PC-9 (cell line): ENCODE results near the gene TFAP2A. TPM values are rescaled to one million over a fixed set of nuclear protein-coding genes. Genes with fewer than 3 reads are reported as not detected.
A peak's percentile ranks its signal among the peaks of the same experiment; 100 is the strongest.

ENCODE experiments used
- BruUV-seq: library from RNA; stranded (reverse); fragments of 400-500 nt; replicated peaks from 2 replicates; lab custom pipeline; 2021; lab: Mats Ljungman, UMichigan
- CTCF ChIA-PET: fragments of 300-600 bp; sonication (Branson Sonifier 250); formaldehyde crosslinking; loops from one replicate; lab custom pipeline; 2022; ENCODE audit warnings: antibody characterized with exemption; lab: Charles Lee
- POLR2A ChIA-PET: fragments of 300-600 bp; sonication (Branson Sonifier 250); formaldehyde crosslinking; loops from one replicate; lab custom pipeline; 2022; ENCODE audit warnings: antibody characterized with exemption; ENCODE audit not compliant: unreplicated experiment; lab: Charles Lee
- DNase-seq, 2 experiments: peaks; one replicate each; pipeline versions ENCODE4 v3.0.0 to v3.0.0-alpha.2; 2015 to 2022; ENCODE audit warnings: mixed read lengths in 1 of 2
- H2AFZ ChIP-seq: fragments of 200-600 bp; sonication (generic); 2 replicates; pipeline ENCODE4 v1.8.1; 2017; ENCODE audit warnings: antibody characterized with exemption
- H3F3A ChIP-seq: fragments of 200-600 bp; sonication (generic); 2 replicates; pipeline ENCODE4 v1.8.1; 2017; ENCODE audit warnings: antibody characterized with exemption, mild to moderate bottlenecking, low read depth; ENCODE audit not compliant: insufficient read depth
- H3K27ac ChIP-seq: fragments of 200-600 bp; sonication (generic); 2 replicates; pipeline ENCODE4 v1.6.1; 2016; ENCODE audit warnings: mixed run types
- H3K27me3 ChIP-seq: fragments of 200-600 bp; sonication (generic); 2 replicates; pipeline ENCODE4 v1.6.1; 2016; ENCODE audit warnings: low read depth, mixed run types; ENCODE audit not compliant: insufficient read depth
- H3K36me3 ChIP-seq: fragments of 200-600 bp; sonication (generic); 2 replicates; pipeline ENCODE4 v1.6.1; 2016; ENCODE audit warnings: low read depth, mixed run types
- H3K4me1 ChIP-seq: fragments of 200-600 bp; sonication (generic); replicated peaks from 2 replicates; pipeline ENCODE4 v1.6.1; 2016; ENCODE audit warnings: mixed run types; ENCODE audit not compliant: insufficient read depth
- H3K4me2 ChIP-seq: fragments of 200-600 bp; sonication (generic); 2 replicates; pipeline ENCODE4 v1.6.1; 2017; ENCODE audit warnings: mixed run types
- H3K4me3 ChIP-seq: fragments of 200-600 bp; sonication (generic); 2 replicates; pipeline ENCODE4 v1.6.1; 2016; ENCODE audit warnings: mixed run types
- H3K79me2 ChIP-seq: fragments of 200-600 bp; sonication (generic); 2 replicates; pipeline ENCODE4 v1.6.1; 2017; ENCODE audit warnings: low read depth, mixed run types
- H3K9me2 ChIP-seq: fragments of 200-600 bp; sonication (generic); 2 replicates; pipeline ENCODE4 v1.8.1; 2017; ENCODE audit warnings: mild to moderate bottlenecking; ENCODE audit not compliant: insufficient read depth
- H3K9me3 ChIP-seq: fragments of 200-600 bp; sonication (generic); 2 replicates; pipeline ENCODE4 v1.8.1; 2016; ENCODE audit warnings: low read depth; ENCODE audit not compliant: insufficient read depth
- H4K20me1 ChIP-seq: fragments of 200-600 bp; sonication (generic); 2 replicates; pipeline ENCODE4 v1.8.1; 2017; ENCODE audit not compliant: insufficient read depth
- EZH2 ChIP-seq: fragments of 200-600 bp; sonication (generic); IDR thresholded peaks from 2 replicates; pipeline ENCODE4 v1.8.0; 2017; ENCODE audit warnings: antibody characterized with exemption, low read depth
- intact Hi-C: fragments of 100-400 bp; cut with micrococcal nuclease; formaldehyde crosslinking; loops from one replicate; pipeline ENCODE4 v1.10.0; 2022; ENCODE audit not compliant: unreplicated experiment
- total RNA-seq: library from RNA; stranded (reverse); gene quantifications from 2 replicates; pipeline ENCODE4 v1.2.3, GENCODE V29; 2021
- TF ChIP-seq, protein P1 (sequence below): fragments of 200-600 bp; sonication (generic); conservative IDR thresholded peaks from 2 replicates; pipeline ENCODE4 v1.6.1; 2017; ENCODE audit warnings: mixed run types, antibody characterized with exemption, mild to moderate bottlenecking, moderate library complexity

The TFAP2A gene
- total RNA-seq, 1 experiment from 2014 or later, result 43.8 TPM

DNA sequence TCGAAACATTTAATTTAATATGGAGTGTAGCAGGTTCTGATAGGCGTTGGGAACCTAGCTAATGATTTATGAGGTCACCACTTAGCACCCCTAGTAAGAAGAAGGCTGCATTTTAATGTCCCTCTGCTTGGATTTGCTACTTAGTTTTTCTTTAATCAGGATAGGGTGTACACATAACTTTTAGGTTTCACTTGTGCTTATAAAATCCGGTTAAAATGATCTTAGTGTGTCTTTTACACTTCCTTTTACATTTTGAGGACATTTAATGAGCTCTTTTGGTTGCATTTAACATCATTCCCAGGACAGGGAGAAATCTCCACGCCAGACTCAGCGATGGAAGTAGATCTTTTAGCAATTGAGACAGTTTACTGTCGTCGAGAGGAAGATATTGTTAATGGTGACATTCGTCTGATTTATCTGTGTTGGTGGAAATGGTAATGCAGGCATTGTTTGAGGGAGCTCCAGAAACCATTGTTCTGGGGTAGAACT, 5.6 kb downstream of the TFAP2A start:
- ChIA-PET POLR2A (no interaction called here), CTCF (no interaction called here)
- no peaks in the 10 kb centered on the region for H3K27me3 ChIP-seq
- peak overlapping the region; percentile 74 for H3K4me2 ChIP-seq
- no peak for TF ChIP-seq EZH2
- TF ChIP-seq, protein P1, sequence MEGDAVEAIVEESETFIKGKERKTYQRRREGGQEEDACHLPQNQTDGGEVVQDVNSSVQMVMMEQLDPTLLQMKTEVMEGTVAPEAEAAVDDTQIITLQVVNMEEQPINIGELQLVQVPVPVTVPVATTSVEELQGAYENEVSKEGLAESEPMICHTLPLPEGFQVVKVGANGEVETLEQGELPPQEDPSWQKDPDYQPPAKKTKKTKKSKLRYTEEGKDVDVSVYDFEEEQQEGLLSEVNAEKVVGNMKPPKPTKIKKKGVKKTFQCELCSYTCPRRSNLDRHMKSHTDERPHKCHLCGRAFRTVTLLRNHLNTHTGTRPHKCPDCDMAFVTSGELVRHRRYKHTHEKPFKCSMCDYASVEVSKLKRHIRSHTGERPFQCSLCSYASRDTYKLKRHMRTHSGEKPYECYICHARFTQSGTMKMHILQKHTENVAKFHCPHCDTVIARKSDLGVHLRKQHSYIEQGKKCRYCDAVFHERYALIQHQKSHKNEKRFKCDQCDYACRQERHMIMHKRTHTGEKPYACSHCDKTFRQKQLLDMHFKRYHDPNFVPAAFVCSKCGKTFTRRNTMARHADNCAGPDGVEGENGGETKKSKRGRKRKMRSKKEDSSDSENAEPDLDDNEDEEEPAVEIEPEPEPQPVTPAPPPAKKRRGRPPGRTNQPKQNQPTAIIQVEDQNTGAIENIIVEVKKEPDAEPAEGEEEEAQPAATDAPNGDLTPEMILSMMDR, result no peak
- no peaks in the 10 kb centered on the region for H3K9me3 ChIP-seq
- H4K20me1 ChIP-seq, result no peaks in the 10 kb centered on the region
- H3F3A ChIP-seq, result peaks cover 33% of the 10 kb centered on the region
- no peaks in the 10 kb centered on the region for H3K9me2 ChIP-seq
- H3K36me3 ChIP-seq, result peaks cover 14% of the 10 kb centered on the region; the same call in 1 of the 2 replicates
- peak overlapping the region; percentile 47 for H3K27ac ChIP-seq
- H3K4me3 ChIP-seq, result peak overlapping the region; percentile 88
- H3K79me2 ChIP-seq, result peaks cover 90% of the 10 kb centered on the region
- intact Hi-C loops, result no loop called here
- BruUV-seq, result no TSS peak
- no peak for DNase-seq
- H2AFZ ChIP-seq, result no peak overlapping the region
- peaks cover 52% of the 10 kb centered on the region for H3K4me1 ChIP-seq

DNA sequence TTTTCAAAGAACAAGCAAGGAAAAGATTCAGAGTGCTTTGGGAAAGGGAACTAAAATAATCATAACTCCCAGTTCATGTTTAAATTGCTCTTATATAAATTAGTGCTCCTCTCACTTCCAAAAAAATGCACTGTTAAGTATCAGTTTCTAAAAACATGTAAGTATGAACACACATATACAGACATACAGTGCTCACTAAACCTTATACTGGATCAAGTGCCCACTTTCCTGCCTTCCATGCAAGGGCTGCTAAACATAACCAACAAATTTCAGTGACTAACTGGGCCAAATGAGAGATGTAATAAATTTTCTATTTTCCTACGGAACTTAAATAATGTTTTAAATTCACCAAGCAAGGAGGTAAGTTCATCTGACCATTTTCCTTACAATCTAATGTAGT, 6.4 kb downstream of the TFAP2A start:
- Histone ChIP-seq H3K4me3 (peak overlapping the region; percentile 88; the same call in 1 of the 2 replicates), H3K4me1 (peaks cover 52% of the 10 kb centered on the region), H3K36me3 (peaks cover 14% of the 10 kb centered on the region; the same call in 1 of the 2 replicates), H3F3A (peaks cover 37% of the 10 kb centered on the region), H3K9me3 (no peaks in the 10 kb centered on the region), H3K4me2 (peak overlapping the region; percentile 74), H3K27ac (peak overlapping the region; percentile 53), H3K27me3 (no peaks in the 10 kb centered on the region), H3K9me2 (no peaks in the 10 kb centered on the region), H2AFZ (no peak overlapping the region), H4K20me1 (no peaks in the 10 kb centered on the region), H3K79me2 (peaks cover 81% of the 10 kb centered on the region)
- POLR2A ChIA-PET, result no interaction called here
- CTCF ChIA-PET, result no interaction called here
- intact Hi-C loops, result no loop called here
- TF ChIP-seq, protein P1, result no peak
- no peak for TF ChIP-seq EZH2
- no peak for DNase-seq
- BruUV-seq, result no TSS peak

DNA sequence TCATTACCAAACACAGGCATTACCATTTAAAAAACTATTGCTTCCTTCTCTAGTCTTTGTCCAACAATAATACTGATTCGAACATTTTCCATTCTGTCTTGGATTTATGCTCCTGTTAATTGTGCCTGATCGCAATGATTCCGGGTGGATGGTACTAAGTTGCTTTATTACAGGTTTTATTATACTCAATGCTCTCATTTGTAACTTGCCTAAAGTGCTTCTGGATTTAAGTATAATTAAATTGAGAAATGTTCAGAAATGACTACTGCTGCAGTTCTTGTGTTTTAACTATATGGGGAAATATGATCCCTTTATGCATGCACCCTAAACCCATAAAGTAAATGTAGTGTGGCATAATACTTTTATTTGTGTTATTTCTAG, 7.2 kb downstream of the TFAP2A start:
- intact Hi-C loops, result no loop called here
- POLR2A ChIA-PET, result no interaction called here
- BruUV-seq, result no TSS peak
- H3K79me2 ChIP-seq, result peaks cover 80% of the 10 kb centered on the region
- peak overlapping the region; percentile 88; the same call in 1 of the 2 replicates for H3K4me3 ChIP-seq
- TF ChIP-seq, protein P1, result no peak
- no peak for TF ChIP-seq EZH2
- peaks cover 44% of the 10 kb centered on the region for H3F3A ChIP-seq
- CTCF ChIA-PET, result no interaction called here
- H3K9me2 ChIP-seq, result no peaks in the 10 kb centered on the region
- H3K9me3 ChIP-seq, result no peaks in the 10 kb centered on the region
- no peak for DNase-seq
- peak overlapping the region; percentile 53 for H3K27ac ChIP-seq
- H3K36me3 ChIP-seq, result peaks cover 14% of the 10 kb centered on the region; the same call in 1 of the 2 replicates
- no peaks in the 10 kb centered on the region for H4K20me1 ChIP-seq
- peaks cover 59% of the 10 kb centered on the region for H3K4me1 ChIP-seq
- H3K4me2 ChIP-seq, result peak overlapping the region; percentile 74
- H3K27me3 ChIP-seq, result no peaks in the 10 kb centered on the region
- no peak overlapping the region for H2AFZ ChIP-seq
